MM.1S (cell line): ENCODE measurements around the gene MYO9B.

Source experiments
- EZH2 ChIP-seq: fragments of 300-600 bp; sonication (generic); optimal IDR thresholded peaks from 2 replicates; pipeline ENCODE3; 2017; ENCODE audit warnings: low read depth, mild to moderate bottlenecking, antibody characterized with exemption, low read length, mixed read lengths
- EZH2phosphoT487 ChIP-seq: fragments of 300-600 bp; sonication (generic); IDR thresholded peaks from 2 replicates; pipeline ENCODE4 v1.6.1; 2018; ENCODE audit warnings: antibody characterized with exemption, low read length
- TF ChIP-seq, protein P1 (sequence below): fragments of 300-600 bp; sonication (generic); IDR thresholded peaks from 2 replicates; pipeline ENCODE4 v1.5.1; 2016; ENCODE audit warnings: antibody characterized with exemption, low read length, mixed read lengths

- TF ChIP-seq, protein P1, sequence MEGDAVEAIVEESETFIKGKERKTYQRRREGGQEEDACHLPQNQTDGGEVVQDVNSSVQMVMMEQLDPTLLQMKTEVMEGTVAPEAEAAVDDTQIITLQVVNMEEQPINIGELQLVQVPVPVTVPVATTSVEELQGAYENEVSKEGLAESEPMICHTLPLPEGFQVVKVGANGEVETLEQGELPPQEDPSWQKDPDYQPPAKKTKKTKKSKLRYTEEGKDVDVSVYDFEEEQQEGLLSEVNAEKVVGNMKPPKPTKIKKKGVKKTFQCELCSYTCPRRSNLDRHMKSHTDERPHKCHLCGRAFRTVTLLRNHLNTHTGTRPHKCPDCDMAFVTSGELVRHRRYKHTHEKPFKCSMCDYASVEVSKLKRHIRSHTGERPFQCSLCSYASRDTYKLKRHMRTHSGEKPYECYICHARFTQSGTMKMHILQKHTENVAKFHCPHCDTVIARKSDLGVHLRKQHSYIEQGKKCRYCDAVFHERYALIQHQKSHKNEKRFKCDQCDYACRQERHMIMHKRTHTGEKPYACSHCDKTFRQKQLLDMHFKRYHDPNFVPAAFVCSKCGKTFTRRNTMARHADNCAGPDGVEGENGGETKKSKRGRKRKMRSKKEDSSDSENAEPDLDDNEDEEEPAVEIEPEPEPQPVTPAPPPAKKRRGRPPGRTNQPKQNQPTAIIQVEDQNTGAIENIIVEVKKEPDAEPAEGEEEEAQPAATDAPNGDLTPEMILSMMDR, result no peak
- no peak for TF ChIP-seq EZH2
- no peak for TF ChIP-seq EZH2phosphoT487
Measured at GRCh38 chr19:17259934-17260333, 184.4 kb downstream of the MYO9B start.
